GM23248 (cell line): ENCODE results near the gene LCMT2. TPM values are rescaled to one million over a fixed set of nuclear protein-coding genes. Genes with fewer than 3 reads are reported as not detected.

Experiments used
- DNase-seq: peaks from one replicate; pipeline ENCODE4 v3.0.0-alpha.2; 2015
- H2AFZ ChIP-seq: fragments of 200-600 bp; sonication (generic); 2 replicates; pipeline ENCODE4 v1.6.1; 2016; ENCODE audit warnings: antibody characterized with exemption
- H3F3A ChIP-seq: fragments of 200-600 bp; sonication (generic); 2 replicates; pipeline ENCODE4 v1.6.1; 2016; ENCODE audit warnings: mild to moderate bottlenecking, antibody characterized with exemption, mixed run types; ENCODE audit not compliant: insufficient read depth
- H3K27ac ChIP-seq: fragments of 200-600 bp; sonication (generic); 2 replicates; pipeline ENCODE4 v1.5.1; 2016; ENCODE audit warnings: mild to moderate bottlenecking
- H3K27me3 ChIP-seq: fragments of 200-600 bp; sonication (generic); replicated peaks from 2 replicates; pipeline ENCODE4 v1.6.1; 2016; ENCODE audit warnings: mild to moderate bottlenecking; ENCODE audit not compliant: insufficient read depth
- H3K36me3 ChIP-seq: fragments of 200-600 bp; sonication (generic); 2 replicates; pipeline ENCODE4 v1.6.1; 2016; ENCODE audit warnings: low read depth, mild to moderate bottlenecking
- H3K4me1 ChIP-seq: fragments of 200-600 bp; sonication (generic); 2 replicates; pipeline ENCODE4 v1.6.1; 2016; ENCODE audit warnings: mild to moderate bottlenecking; ENCODE audit not compliant: insufficient read depth
- H3K4me2 ChIP-seq: fragments of 200-600 bp; sonication (generic); one replicate; pipeline ENCODE4 v1.6.1; 2016; ENCODE audit warnings: mild to moderate bottlenecking; ENCODE audit not compliant: unreplicated experiment
- H3K4me3 ChIP-seq: fragments of 200-600 bp; sonication (generic); 2 replicates; pipeline ENCODE4 v1.5.1; 2016; ENCODE audit warnings: mild to moderate bottlenecking
- H3K79me2 ChIP-seq: fragments of 200-600 bp; sonication (generic); 2 replicates; pipeline ENCODE4 v1.6.1; 2016; ENCODE audit warnings: mild to moderate bottlenecking; ENCODE audit not compliant: insufficient read depth
- H3K9ac ChIP-seq: fragments of 200-600 bp; sonication (generic); 2 replicates; pipeline ENCODE4 v1.6.1; 2016; ENCODE audit warnings: mild to moderate bottlenecking
- H3K9me2 ChIP-seq: fragments of 200-600 bp; sonication (generic); 2 replicates; pipeline ENCODE4 v1.6.1; 2016; ENCODE audit warnings: mixed run types, mild to moderate bottlenecking, moderate library complexity; ENCODE audit not compliant: insufficient read depth
- H3K9me3 ChIP-seq: fragments of 200-600 bp; sonication (generic); one replicate; pipeline ENCODE4 v1.6.1; 2017; ENCODE audit warnings: low read depth
- H4K20me1 ChIP-seq: fragments of 200-600 bp; sonication (generic); 2 replicates; pipeline ENCODE4 v1.6.0; 2016; ENCODE audit not compliant: insufficient read depth
- EZH2 ChIP-seq: fragments of 200-600 bp; sonication (generic); IDR thresholded peaks from 2 replicates; pipeline ENCODE4 v1.6.1; 2018; ENCODE audit warnings: antibody characterized with exemption, mild to moderate bottlenecking; ENCODE audit not compliant: insufficient read depth, poor library complexity, severe bottlenecking
- EZH2phosphoT487 ChIP-seq: fragments of 200-600 bp; sonication (generic); IDR thresholded peaks from 2 replicates; pipeline ENCODE4 v1.6.1; 2018; ENCODE audit warnings: antibody characterized with exemption, moderate library complexity, mild to moderate bottlenecking, low read depth; ENCODE audit not compliant: insufficient read depth
- WGBS, 2 experiments: methylation state at CpG; one replicate each; pipeline ENCODE4 v1.1.6; 2015 to 2017; ENCODE audit warnings: low lambda C conversion rate in 2 of 2, low coverage in 1 of 2; ENCODE audit errors: missing lambda C conversion rate in 2 of 2; 5-methylcytosine and 5-hydroxymethylcytosine counted together
- in situ Hi-C: fragments of 300-500 bp; cut with MboI; formaldehyde crosslinking; loops from 2 replicates; pipeline ENCODE4 v1.15.0; 2020
- polyA plus RNA-seq: library from polyadenylated mRNA; unstranded; fragments of >200 nt; fragmentation: Nextera tagmentation; extraction: Ambion mirVana; gene quantifications from 2 replicates; pipeline ENCODE4 v1.2.1, GENCODE V29; 2016
- total RNA-seq: library from RNA; depleted of rRNA; stranded (reverse); fragments of >200 nt; shearing (Covaris generic); gene quantifications from 2 replicates; pipeline ENCODE4 v1.2.3, GENCODE V29; 2014

The LCMT2 gene
- total and polyA plus RNA-seq, 2 experiments from 2014 or later: 7.7 to 8.4 TPM

- Histone ChIP-seq H2AFZ (no peak overlapping the region), H3K36me3 (no peaks in the 10 kb centered on the region), H3K9ac (no peak overlapping the region), H3K27ac (no peak overlapping the region), H3K4me3 (no peak overlapping the region), H4K20me1 (no peaks in the 10 kb centered on the region), H3F3A (no peaks in the 10 kb centered on the region), H3K9me3 (no peaks in the 10 kb centered on the region), H3K4me2 (no peak overlapping the region), H3K79me2 (no peaks in the 10 kb centered on the region), H3K9me2 (no peaks in the 10 kb centered on the region), H3K4me1 (no peaks in the 10 kb centered on the region), H3K27me3 (peaks cover 58% of the 10 kb centered on the region)
- 62 to 67% methylated on average over 7 of the region's 7 CpGs for WGBS, 2 experiments
- in situ Hi-C loops: no loop called here
- no peak for DNase-seq
- TF ChIP-seq EZH2: no peak
- no peak for TF ChIP-seq EZH2phosphoT487
These were observed 49.4 kb downstream of the LCMT2 start for GRCh38 chr15:43280996-43281395.

DNA sequence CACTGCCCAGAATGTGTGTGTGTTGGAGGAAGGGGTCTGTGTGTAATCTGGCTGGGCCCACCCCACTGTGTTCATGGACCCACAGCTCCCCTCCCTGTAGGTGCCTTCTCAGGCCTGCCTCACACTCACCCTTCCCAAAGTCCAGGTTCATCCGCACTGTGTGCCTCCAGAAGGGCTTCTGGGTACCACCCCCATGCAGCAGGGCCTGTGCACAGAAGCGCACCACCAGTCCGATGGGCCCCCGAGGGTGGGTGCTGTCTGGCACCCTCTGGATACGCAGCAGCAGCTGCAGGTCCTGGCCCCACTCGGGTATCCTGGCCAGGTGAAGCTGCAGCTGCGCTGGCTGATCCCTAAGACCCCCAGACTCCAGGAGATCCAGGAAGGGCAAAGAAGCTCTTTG is 50.9 kb downstream of the LCMT2 start:
- H3K27me3 ChIP-seq: peaks cover 56% of the 10 kb centered on the region
- 65 to 68% methylated on average over 7 of the region's 7 CpGs for WGBS, 2 experiments
- in situ Hi-C loops: no loop called here
- H3K36me3 ChIP-seq: no peaks in the 10 kb centered on the region
- H2AFZ ChIP-seq: no peak overlapping the region
- H3K9me3 ChIP-seq: no peaks in the 10 kb centered on the region
- no peak overlapping the region for H3K9ac ChIP-seq
- no peak overlapping the region for H3K4me3 ChIP-seq
- no peaks in the 10 kb centered on the region for H3K4me1 ChIP-seq
- no peaks in the 10 kb centered on the region for H4K20me1 ChIP-seq
- no peaks in the 10 kb centered on the region for H3F3A ChIP-seq
- H3K9me2 ChIP-seq: no peaks in the 10 kb centered on the region
- no peak overlapping the region for H3K4me2 ChIP-seq
- TF ChIP-seq EZH2phosphoT487: no peak
- no peak for TF ChIP-seq EZH2
- H3K79me2 ChIP-seq: no peaks in the 10 kb centered on the region
- H3K27ac ChIP-seq: no peak overlapping the region
- DNase-seq: no peak

GRCh38 chr15:43278869-43279268 is 51.5 kb downstream of the LCMT2 start:
- peaks cover 52% of the 10 kb centered on the region for H3K27me3 ChIP-seq
- no peak for TF ChIP-seq EZH2phosphoT487
- in situ Hi-C loops: no loop called here

GRCh38 chr15:43277901-43278300 is 52.5 kb downstream of the LCMT2 start:
- no peaks in the 10 kb centered on the region for H3K79me2 ChIP-seq
- no peaks in the 10 kb centered on the region for H3K9me3 ChIP-seq
- H4K20me1 ChIP-seq: no peaks in the 10 kb centered on the region
- no peaks in the 10 kb centered on the region for H3F3A ChIP-seq
- in situ Hi-C loops: no loop called here
- no peak overlapping the region for H3K4me2 ChIP-seq
- H3K36me3 ChIP-seq: no peaks in the 10 kb centered on the region
- TF ChIP-seq EZH2phosphoT487: no peak
- no peak for TF ChIP-seq EZH2
- no peak overlapping the region for H3K4me3 ChIP-seq
- H3K4me1 ChIP-seq: no peaks in the 10 kb centered on the region
- H2AFZ ChIP-seq: no peak overlapping the region
- H3K9me2 ChIP-seq: no peaks in the 10 kb centered on the region
- H3K27me3 ChIP-seq: peaks cover 46% of the 10 kb centered on the region
- WGBS, 2 experiments: 47 to 48% methylated on average over 4 of the region's 4 CpGs
- no peak overlapping the region for H3K27ac ChIP-seq
- H3K9ac ChIP-seq: no peak overlapping the region
- DNase-seq: no peak

More at GRCh38 chr15:43278869-43279268, 51.5 kb downstream of the LCMT2 start:
- H3K27ac ChIP-seq: no peak overlapping the region
- no peak overlapping the region for H3K9ac ChIP-seq
- H2AFZ ChIP-seq: no peak overlapping the region
- no peak for DNase-seq
- H4K20me1 ChIP-seq: no peaks in the 10 kb centered on the region
- H3F3A ChIP-seq: no peaks in the 10 kb centered on the region
- no peaks in the 10 kb centered on the region for H3K4me1 ChIP-seq
- no peaks in the 10 kb centered on the region for H3K36me3 ChIP-seq
- H3K4me3 ChIP-seq: no peak overlapping the region
- no peaks in the 10 kb centered on the region for H3K9me2 ChIP-seq
- H3K79me2 ChIP-seq: no peaks in the 10 kb centered on the region
- WGBS, 2 experiments: 66 to 72% methylated on average over 11 of the region's 11 CpGs
- no peak overlapping the region for H3K4me2 ChIP-seq
- H3K9me3 ChIP-seq: no peaks in the 10 kb centered on the region

DNA sequence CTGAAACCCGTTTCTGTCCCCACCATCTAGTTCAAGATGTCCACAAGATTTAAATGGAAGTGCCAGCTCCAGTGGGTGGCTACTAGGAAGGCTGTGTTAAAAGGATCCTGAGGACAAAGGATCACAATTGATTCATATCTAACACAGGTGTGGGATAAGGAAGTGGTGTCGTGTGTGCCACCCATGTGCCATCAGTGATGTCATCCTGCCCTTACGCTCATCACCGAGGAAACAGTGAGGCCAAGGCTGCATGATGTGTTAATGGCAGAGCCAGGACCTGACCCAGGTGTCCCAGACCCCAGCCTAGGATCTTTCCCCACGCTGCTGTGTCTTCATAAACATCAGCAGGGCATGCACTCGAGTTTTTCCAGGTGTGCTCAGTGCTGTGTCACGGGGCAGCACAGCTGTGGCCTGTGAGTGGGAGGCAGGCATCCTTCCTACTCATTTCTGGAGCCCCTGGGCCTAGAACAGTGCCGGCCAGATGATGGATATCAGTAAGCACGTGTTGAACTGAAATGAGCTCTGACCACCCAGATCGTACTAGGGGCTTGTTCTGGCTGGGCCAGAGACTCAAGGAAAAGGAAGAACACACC is 53.0 kb downstream of the LCMT2 start:
- Histone ChIP-seq H3K36me3 (no peaks in the 10 kb centered on the region), H3K9ac (no peak overlapping the region), H2AFZ (no peak overlapping the region), H3F3A (no peaks in the 10 kb centered on the region), H3K4me2 (no peak overlapping the region), H3K9me2 (no peaks in the 10 kb centered on the region), H3K79me2 (no peaks in the 10 kb centered on the region), H4K20me1 (no peaks in the 10 kb centered on the region), H3K27me3 (peaks cover 41% of the 10 kb centered on the region), H3K27ac (no peak overlapping the region), H3K9me3 (no peaks in the 10 kb centered on the region), H3K4me1 (no peaks in the 10 kb centered on the region), H3K4me3 (no peak overlapping the region)
- in situ Hi-C loops: no loop called here
- 41 to 47% methylated on average over 10 of the region's 10 CpGs for WGBS, 2 experiments
- TF ChIP-seq EZH2phosphoT487 (no peak), EZH2 (no peak)
- DNase-seq: no peak
